Skeletal muscle tissue (tissue), 4 donors: Measurements from ENCODE around the gene MROH2B. TPM values are rescaled to one million over a fixed set of nuclear protein-coding genes. Genes with fewer than 3 reads are reported as not detected.

Experiments
- H3K27ac ChIP-seq: one replicate; pipeline ENCODE4 v1.7.0; 2013; ENCODE audit warnings: mild to moderate bottlenecking, low read depth, low read length, inconsistent platforms
- H3K27me3 ChIP-seq, 3 donors: one replicate each; pipeline ENCODE4 v1.7.0; 2013; ENCODE audit warnings: low read length in 3 of 3; ENCODE audit not compliant: control insufficient read depth in 3 of 3, insufficient read depth in 3 of 3
- H3K36me3 ChIP-seq, 3 donors: one replicate each; pipeline ENCODE4 v1.7.0; 2013; ENCODE audit warnings: low read length in 3 of 3; ENCODE audit not compliant: control insufficient read depth in 3 of 3, insufficient read depth in 3 of 3
- H3K4me1 ChIP-seq, 3 donors: one replicate each; pipeline ENCODE4 v1.7.0; 2013; ENCODE audit warnings: low read length in 3 of 3, mild to moderate bottlenecking in 3 of 3; ENCODE audit not compliant: control insufficient read depth in 3 of 3, insufficient read depth in 3 of 3
- H3K4me3 ChIP-seq, 3 donors: one replicate each; pipeline ENCODE4 v1.7.0; 2013; ENCODE audit warnings: low read length in 3 of 3
- H3K9ac ChIP-seq, 3 donors: one replicate each; pipeline ENCODE4 v1.7.0; 2013; ENCODE audit warnings: low read length in 3 of 3, mild to moderate bottlenecking in 3 of 3, moderate library complexity in 2 of 3, low read depth in 1 of 3
- H3K9me3 ChIP-seq, 3 donors: one replicate each; pipeline ENCODE4 v1.7.0; 2013; ENCODE audit warnings: low read length in 3 of 3; ENCODE audit not compliant: control insufficient read depth in 3 of 3
- total RNA-seq: library from RNA; depleted of rRNA; stranded (reverse); fragments of >200 nt; gene quantifications from one replicate; pipeline ENCODE4 v1.2.3, GENCODE V29; 2014
- donor health status: Osteomylitis.

Gene MROH2B
- total RNA-seq, 1 donor from 2014 or later = not detected

DNA sequence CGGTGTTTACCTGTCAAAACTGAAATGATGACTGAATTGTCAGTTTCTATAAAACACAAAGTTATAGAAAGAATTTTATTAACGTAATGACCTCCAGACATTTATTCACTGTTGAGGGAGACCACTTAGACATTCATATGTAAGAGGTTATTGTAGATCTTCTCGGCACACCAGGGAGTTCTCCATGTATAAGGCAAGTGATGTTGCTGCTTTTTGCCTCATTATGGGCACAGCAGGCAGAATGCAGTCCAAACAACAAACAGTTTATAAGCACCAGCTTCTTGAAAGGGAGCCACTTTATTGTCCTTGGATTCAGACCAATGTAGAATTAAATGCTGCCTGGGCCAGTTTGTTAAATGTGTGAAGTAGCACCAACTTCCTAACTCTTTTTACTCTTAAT is 95.1 kb downstream of the MROH2B start:
- Histone ChIP-seq H3K4me3 (no peak overlapping the region), H3K9ac (no peak overlapping the region), H3K4me1 (no peaks in the 10 kb centered on the region), H3K9me3 (no peaks in the 10 kb centered on the region), H3K27ac (no peak overlapping the region), H3K27me3 (no peaks in the 10 kb centered on the region), H3K36me3 (no peaks in the 10 kb centered on the region)

- Histone ChIP-seq H3K9me3 (no peaks in the 10 kb centered on the region), H3K27ac (no peak overlapping the region), H3K36me3 (no peaks in the 10 kb centered on the region), H3K4me1 (no peaks in the 10 kb centered on the region), H3K9ac (no peak overlapping the region), H3K4me3 (no peak overlapping the region), H3K27me3 (no peaks in the 10 kb centered on the region)
Measured at GRCh38 chr5:40973364-40974004, 97.7 kb downstream of the MROH2B start.

GRCh38 chr5:40972434-40972833 is 98.7 kb downstream of the MROH2B start:
- Histone ChIP-seq H3K4me3 (no peak overlapping the region), H3K27ac (no peak overlapping the region), H3K4me1 (no peaks in the 10 kb centered on the region), H3K36me3 (no peaks in the 10 kb centered on the region), H3K9me3 (no peaks in the 10 kb centered on the region), H3K9ac (no peak overlapping the region), H3K27me3 (no peaks in the 10 kb centered on the region)

DNA sequence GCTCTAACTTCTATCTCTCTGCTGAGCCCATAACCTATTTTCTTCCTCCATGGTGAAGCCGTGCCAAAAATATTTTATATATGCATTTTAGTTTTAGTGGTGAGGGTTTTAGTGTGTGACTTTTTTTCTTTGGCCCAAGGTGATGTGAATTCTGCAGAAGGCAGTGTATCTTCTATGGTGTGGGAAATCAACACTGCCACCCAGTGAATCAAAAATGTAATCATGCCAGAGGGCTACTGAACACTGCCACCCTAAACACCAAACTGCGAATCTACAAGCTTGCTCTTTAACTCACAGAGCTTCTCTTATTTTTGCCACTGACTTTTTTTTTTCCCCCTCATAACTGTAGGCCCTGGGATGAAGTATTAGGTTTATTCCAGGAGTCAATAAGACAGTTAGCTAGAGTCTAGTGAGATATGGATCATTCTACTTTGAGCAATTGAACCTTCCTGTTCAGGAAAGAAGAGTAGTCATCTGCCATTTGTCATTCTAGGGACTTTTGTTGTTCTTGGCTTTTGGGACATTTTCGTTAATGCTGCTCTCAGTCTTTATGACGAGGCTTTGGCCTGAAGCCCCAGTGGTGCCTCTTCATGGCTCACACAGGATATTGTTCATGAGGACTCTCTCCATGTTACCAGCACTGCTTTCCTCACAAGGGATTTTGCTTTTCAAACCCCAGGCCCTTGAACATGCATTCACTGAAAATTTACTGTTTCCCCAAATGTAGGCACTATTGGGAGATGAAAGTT is 108.8 kb downstream of the MROH2B start:
- H3K9me3 ChIP-seq = peaks cover 0 to 9% (median 0%) of the 10 kb centered on the region in 3 donors
- H3K27ac ChIP-seq = no peak overlapping the region
- H3K27me3 ChIP-seq = no peaks in the 10 kb centered on the region
- H3K36me3 ChIP-seq = no peaks in the 10 kb centered on the region
- H3K4me3 ChIP-seq = no peak overlapping the region
- H3K4me1 ChIP-seq = no peaks in the 10 kb centered on the region
- H3K9ac ChIP-seq = no peak overlapping the region

GRCh38 chr5:40960037-40960436 is 111.1 kb downstream of the MROH2B start:
- no peaks in the 10 kb centered on the region for H3K27me3 ChIP-seq
- H3K4me3 ChIP-seq = no peak overlapping the region
- H3K4me1 ChIP-seq = no peaks in the 10 kb centered on the region
- no peaks in the 10 kb centered on the region for H3K36me3 ChIP-seq
- H3K9me3 ChIP-seq = peaks cover 0 to 9% (median 0%) of the 10 kb centered on the region in 3 donors
- no peak overlapping the region for H3K27ac ChIP-seq
- no peak overlapping the region for H3K9ac ChIP-seq

DNA sequence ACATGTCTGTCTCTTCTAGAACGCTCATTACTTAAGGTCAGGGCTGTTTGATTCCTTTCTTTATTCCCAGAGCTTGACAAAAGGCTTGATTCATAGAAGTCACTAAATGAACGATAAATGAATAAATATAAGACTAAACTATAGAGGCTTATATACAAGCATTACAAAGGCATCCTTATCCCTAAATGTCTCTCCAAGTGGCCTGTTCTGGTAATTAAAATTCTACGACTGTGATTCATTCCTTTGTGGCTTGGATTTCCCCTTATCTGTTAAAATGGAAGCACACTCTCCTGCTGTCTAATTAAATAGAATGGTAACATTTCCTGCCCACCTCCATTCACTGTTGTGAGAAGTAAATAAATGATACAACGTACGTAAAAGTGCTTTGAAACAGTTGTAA is 112.3 kb downstream of the MROH2B start:
- no peaks in the 10 kb centered on the region for H3K4me1 ChIP-seq
- H3K27ac ChIP-seq = no peak overlapping the region
- H3K9me3 ChIP-seq = peaks cover 0 to 9% (median 0%) of the 10 kb centered on the region in 3 donors
- H3K36me3 ChIP-seq = no peaks in the 10 kb centered on the region
- no peak overlapping the region for H3K4me3 ChIP-seq
- no peaks in the 10 kb centered on the region for H3K27me3 ChIP-seq
- no peak overlapping the region for H3K9ac ChIP-seq

DNA sequence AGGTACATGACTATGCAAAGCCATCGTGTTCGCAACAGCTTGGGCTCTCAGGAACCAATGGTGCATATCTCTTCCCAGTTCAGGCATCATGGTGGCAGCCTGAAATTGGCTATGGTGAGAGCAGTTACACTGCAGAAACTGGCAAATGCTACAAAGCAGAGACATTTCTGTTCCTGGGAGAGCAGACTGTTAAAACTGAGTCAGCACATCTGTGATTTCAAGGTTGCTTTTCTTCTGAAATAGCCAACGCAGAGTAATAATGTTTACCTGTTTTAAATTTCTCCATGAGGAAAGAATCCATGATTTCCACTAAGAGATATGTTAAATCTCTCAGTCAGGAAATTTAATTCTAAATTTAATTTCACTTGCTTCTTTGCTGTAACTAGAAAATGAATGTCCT is 114.1 kb downstream of the MROH2B start:
- Histone ChIP-seq H3K9me3 (peaks cover 0 to 9% (median 0%) of the 10 kb centered on the region in 3 donors), H3K4me1 (no peaks in the 10 kb centered on the region), H3K36me3 (no peaks in the 10 kb centered on the region)

DNA sequence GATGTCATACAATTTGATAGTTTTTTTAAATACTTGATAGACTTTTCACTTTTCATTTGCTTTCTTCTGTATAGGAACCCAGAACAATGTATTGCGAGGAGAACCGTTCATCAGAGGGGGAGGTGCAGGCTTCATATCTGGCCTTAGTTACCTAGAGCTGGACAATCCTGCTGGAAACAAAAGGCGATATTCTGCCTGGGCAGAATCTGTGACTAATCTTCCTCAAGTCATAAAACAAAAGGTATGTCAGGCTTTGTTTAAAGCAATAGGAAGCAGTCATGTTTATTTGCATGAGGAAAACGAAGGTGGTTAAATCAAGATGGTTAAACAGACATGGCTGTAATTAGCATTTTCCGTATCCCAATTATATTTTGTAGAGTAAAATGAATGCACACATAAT is 115.8 kb downstream of the MROH2B start:
- no peak overlapping the region for H3K4me3 ChIP-seq
- peaks cover 0 to 9% (median 0%) of the 10 kb centered on the region in 3 donors for H3K9me3 ChIP-seq
- no peaks in the 10 kb centered on the region for H3K4me1 ChIP-seq
- H3K27ac ChIP-seq = no peak overlapping the region
- H3K9ac ChIP-seq = no peak overlapping the region
- H3K36me3 ChIP-seq = no peaks in the 10 kb centered on the region
- no peaks in the 10 kb centered on the region for H3K27me3 ChIP-seq

More for the DNA sequence above, 114.1 kb downstream of the MROH2B start:
- Histone ChIP-seq H3K27ac (no peak overlapping the region), H3K27me3 (no peaks in the 10 kb centered on the region), H3K9ac (no peak overlapping the region), H3K4me3 (no peak overlapping the region)
